Omental fat pad (tissue), 4 donors: ENCODE measurements around the gene GRM7. TPM values are rescaled to one million over a fixed set of nuclear protein-coding genes. Genes with fewer than 3 reads are reported as not detected.

Experiments
- ATAC-seq: fragments of 150-250 bp; one replicate; pipeline ENCODE4 v1.9.1; 2016; ENCODE audit warnings: mild to moderate bottlenecking, moderate library complexity; ENCODE audit not compliant: low FRiP score
- DNase-seq: peaks from one replicate; pipeline ENCODE4 v3.0.0-alpha.2; 2019; ENCODE audit warnings: low spot score
- total RNA-seq, 4 donors: library from RNA; depleted of rRNA; stranded (reverse); fragments of >200 nt; gene quantifications; one replicate each; pipeline ENCODE4 v1.1.0, GENCODE V29; 2016
- TF ChIP-seq, protein P1 (sequence below), 3 donors: fragments of 450-650 bp; IDR thresholded peaks; one replicate each; pipeline ENCODE4 v1.5.1; 2016 to 2017; ENCODE audit warnings: antibody characterized with exemption in 3 of 3, mild to moderate bottlenecking in 3 of 3, moderate library complexity in 2 of 3

The GRM7 gene
- total RNA-seq, 4 donors from 2014 or later = 0.12 to 0.82 (median 0.28) TPM; not detected in 1

DNA sequence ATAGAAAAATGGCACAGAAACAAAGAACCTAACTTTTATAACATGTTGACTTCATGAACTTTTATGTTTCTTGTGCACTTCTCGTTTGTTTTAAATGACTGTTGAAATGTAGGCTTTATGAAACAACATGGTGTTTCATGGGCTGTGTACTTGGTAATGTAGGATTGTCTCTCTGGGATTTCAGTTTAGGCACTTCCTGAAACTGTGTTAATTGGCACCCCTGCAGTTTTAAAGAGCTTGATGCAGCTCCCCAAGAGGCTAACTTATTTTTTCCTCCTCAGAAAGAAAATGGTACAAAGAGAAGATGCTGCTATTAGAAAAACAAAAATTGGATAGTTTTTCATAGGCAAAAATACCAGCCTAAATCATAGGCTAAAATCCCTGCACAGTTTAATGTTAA is 239.2 kb downstream of the GRM7 start:
- no peak for ATAC-seq
- TF ChIP-seq, protein P1, sequence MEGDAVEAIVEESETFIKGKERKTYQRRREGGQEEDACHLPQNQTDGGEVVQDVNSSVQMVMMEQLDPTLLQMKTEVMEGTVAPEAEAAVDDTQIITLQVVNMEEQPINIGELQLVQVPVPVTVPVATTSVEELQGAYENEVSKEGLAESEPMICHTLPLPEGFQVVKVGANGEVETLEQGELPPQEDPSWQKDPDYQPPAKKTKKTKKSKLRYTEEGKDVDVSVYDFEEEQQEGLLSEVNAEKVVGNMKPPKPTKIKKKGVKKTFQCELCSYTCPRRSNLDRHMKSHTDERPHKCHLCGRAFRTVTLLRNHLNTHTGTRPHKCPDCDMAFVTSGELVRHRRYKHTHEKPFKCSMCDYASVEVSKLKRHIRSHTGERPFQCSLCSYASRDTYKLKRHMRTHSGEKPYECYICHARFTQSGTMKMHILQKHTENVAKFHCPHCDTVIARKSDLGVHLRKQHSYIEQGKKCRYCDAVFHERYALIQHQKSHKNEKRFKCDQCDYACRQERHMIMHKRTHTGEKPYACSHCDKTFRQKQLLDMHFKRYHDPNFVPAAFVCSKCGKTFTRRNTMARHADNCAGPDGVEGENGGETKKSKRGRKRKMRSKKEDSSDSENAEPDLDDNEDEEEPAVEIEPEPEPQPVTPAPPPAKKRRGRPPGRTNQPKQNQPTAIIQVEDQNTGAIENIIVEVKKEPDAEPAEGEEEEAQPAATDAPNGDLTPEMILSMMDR (IDR thresholded peaks at IDR 0.05) = no peak
- DNase-seq = no peak

DNA sequence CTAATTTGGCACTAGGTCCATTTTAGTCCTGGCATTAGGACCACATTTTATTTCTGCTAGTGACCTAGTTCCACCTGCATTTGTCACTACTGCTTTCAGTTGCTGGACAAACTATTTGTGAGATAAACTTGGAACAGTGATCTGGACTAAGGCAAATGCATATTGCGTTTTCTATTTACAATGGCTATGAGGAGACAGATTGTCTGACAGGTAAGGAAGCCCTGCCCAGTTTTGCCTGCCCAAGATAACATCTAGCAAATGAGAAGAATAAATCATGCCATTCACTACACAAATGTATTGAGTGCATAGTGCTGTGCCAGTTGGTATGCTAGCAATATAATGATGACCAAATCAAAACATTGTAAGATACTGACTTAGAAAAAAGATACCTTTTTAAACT is 245.7 kb downstream of the GRM7 start:
- TF ChIP-seq, protein P1 (IDR thresholded peaks at IDR 0.05) = no peak
- ATAC-seq (no peak), DNase-seq (no peak)

DNA sequence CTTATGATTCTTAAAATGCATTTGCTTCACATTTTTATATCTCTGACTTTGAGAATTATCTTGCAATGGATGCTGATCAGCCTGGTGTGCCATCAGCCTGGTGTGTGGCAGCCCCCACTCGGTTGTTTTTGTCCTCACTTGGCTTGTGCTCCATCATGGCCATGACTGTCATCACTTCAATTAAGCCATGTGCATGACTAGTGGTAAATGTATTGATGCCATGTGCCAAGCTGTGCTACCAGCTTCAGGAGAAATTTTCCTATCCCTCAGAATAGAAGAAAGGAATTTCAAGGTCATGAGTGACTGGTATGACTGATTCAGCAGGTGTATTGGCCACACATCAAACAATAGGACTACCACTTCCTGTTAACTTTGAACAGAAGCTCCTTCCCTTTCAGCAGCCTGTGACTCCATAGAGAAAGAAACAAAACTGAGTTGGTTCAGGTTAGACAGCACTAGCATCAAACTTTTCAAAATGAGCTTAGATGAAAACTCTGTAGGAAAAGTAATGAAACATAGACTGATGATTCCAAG is 251.7 kb downstream of the GRM7 start:
- TF ChIP-seq, protein P1 (IDR thresholded peaks at IDR 0.05) = no peak
- DNase-seq (no peak), ATAC-seq (no peak)

DNA sequence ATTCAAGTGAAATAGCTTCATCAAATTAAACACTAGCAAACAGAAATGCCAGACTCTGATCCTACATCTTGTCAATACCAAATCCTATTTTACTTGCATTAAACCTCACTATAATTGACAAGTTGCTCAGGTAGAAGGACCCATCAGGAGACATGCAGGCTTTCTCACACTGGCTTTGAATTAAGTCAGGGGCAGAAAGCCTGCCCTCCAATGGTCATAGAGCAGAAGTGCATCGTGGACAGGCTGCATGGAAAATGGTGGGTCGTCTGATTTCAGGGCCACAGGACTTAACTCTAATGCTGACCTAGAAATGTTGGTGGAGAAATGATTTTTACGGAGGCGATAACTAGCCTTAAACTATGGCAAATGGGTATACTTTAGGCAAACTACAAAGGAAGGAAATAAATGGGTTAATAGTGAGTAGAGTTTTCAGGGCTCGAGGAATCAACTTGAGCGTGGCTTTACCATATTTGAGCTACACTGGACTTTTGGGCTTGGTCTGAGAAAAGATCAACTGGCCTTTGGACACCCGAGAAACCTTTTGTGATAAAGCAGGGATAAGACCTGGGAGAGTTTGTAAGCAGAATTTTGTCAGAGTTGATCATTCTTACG is 283.9 kb downstream of the GRM7 start:
- ATAC-seq (no peak), DNase-seq (no peak)
- TF ChIP-seq, protein P1 (IDR thresholded peaks at IDR 0.05) = no peak

DNA sequence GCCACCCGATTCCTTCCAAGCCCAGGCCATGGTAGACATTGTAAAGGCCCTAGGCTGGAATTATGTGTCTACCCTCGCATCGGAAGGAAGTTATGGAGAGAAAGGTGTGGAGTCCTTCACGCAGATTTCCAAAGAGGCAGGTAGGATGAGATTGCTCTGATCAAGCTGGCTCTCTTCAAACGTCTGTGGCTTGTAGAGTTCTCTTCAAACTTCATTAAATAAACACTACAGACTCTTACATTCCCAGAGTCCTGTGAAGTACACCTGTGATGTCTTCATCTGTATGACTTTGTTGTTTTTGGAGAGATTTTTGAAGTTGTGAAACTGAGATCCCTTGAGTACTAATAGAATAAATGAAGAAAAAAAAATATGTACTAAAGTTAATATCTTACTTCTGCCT is 285.6 kb downstream of the GRM7 start:
- ATAC-seq (no peak), DNase-seq (no peak)
- TF ChIP-seq, protein P1 (IDR thresholded peaks at IDR 0.05) = no peak

DNA sequence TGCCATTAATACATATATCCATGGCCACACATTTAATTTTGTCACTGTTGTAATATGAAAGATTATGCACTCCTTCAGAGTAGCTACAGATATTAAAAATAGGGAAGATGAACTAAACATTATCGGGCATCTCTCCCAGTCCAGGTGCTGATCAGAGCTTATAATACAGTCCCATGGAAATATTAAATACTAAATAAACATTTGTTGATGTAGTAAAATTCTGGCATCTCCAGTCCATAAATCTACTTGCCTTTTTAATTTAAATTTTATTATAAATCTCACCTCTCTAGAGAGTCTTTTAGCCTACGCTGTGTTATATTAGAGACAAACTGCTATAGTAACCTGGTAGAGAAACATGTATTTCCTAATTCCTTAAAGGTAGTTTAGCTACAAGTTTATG is 297.6 kb downstream of the GRM7 start:
- ATAC-seq = no peak
- TF ChIP-seq, protein P1 (IDR thresholded peaks at IDR 0.05) = no peak
- no peak for DNase-seq

DNA sequence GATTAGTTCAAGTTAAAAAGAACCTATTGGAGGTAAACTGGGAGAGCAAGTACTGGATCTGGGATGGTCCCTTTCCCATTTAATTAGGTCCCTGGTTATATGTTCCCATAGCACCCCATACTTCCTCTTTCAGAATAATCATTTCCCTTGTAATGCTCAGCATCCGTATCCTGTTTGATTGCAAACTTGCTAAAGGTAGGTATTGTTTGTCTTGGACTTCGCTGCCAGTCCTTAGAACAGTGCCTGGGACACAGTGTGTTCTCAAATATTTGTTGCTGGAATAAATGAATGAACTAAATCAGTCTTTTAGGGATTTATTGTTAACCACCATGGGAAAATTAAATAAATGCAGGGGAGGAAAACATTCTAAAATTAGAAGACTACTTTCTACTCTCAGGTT is 299.8 kb downstream of the GRM7 start:
- no peak for DNase-seq
- TF ChIP-seq, protein P1 (IDR thresholded peaks at IDR 0.05) = no peak
- no peak for ATAC-seq
